ENCODE data around the gene CLPX.

- TF ChIP-seq POLR2AphosphoS5 (IDR thresholded peaks at IDR 0.05) (no peak), POLR2A (IDR thresholded peaks at IDR 0.05) (no peak), CTCF (IDR thresholded peaks at IDR 0.05) (no peak), EP300 (IDR thresholded peaks at IDR 0.05) (no peak)
These were observed 13.4 kb upstream of the CLPX start for GRCh38 chr15:65198571-65198970.
